B cell (primary cell): Measurements from ENCODE around the gene RILPL1. TPM values are rescaled to one million over a fixed set of nuclear protein-coding genes. Genes with fewer than 3 reads are reported as not detected.
"Not testable (repeated sequence)": the region's sequence is repeated elsewhere in the genome, so short reads cannot be mapped to it uniquely, and the experiment has no call there.

Source experiments
- ATAC-seq: fragments of 200-7000 bp; cut with Tn5 transposase; one replicate; pipeline ENCODE4 v1.10.0; 2021; ENCODE audit warnings: low read depth, mild to moderate bottlenecking, moderate number of reproducible peaks, moderate library complexity
- CTCF ChIA-PET: fragments of 350-600 bp; sonication (Branson Sonifier 250); formaldehyde crosslinking; loops from one replicate; lab custom pipeline; 2021; ENCODE audit warnings: antibody characterized with exemption, inconsistent platforms; lab: Charles Lee
- POLR2A ChIA-PET: fragments of 350-600 bp; sonication (Branson Sonifier 250); formaldehyde crosslinking; loops from one replicate; lab custom pipeline; 2021; ENCODE audit warnings: antibody characterized with exemption; lab: Charles Lee
- DNase-seq: peaks from one replicate; pipeline ENCODE4 v3.0.0; 2013
- H2AFZ ChIP-seq: 2 replicates; pipeline ENCODE4 v1.6.1; 2012; ENCODE audit warnings: mild to moderate bottlenecking, low read depth, low read length; ENCODE audit not compliant: insufficient read depth, poor library complexity, severe bottlenecking
- H3K27ac ChIP-seq, 2 donors: 1 replicate in 1 of 2; 2 replicates in 1 of 2; pipeline ENCODE4 v1.5.1; 2012 to 2013; ENCODE audit warnings: low read length in 2 of 2, mild to moderate bottlenecking in 2 of 2, moderate library complexity in 1 of 2
- H3K27me3 ChIP-seq, 4 experiments: fragments of 200-600 bp in 1 of 4; sonication (generic) in 1 of 4; replicated peaks in 1 of 4; 1 replicate in 2 of 4; 2 replicates in 2 of 4; pipeline versions ENCODE4 v1.6.1 to v1.7.0; 2013 to 2016; ENCODE audit warnings: low read length in 3 of 4, mild to moderate bottlenecking in 2 of 4, mixed read lengths in 1 of 4, moderate library complexity in 1 of 4; ENCODE audit not compliant: insufficient read depth in 4 of 4, control insufficient read depth in 3 of 4; ENCODE audit errors: control extremely low read depth in 1 of 4
- H3K36me3 ChIP-seq, 2 experiments: replicated peaks in 1 of 2; 1 replicate in 1 of 2; 2 replicates in 1 of 2; pipeline versions ENCODE4 v1.6.1 to v1.7.1; 2013; ENCODE audit warnings: low read length in 1 of 2; ENCODE audit not compliant: insufficient read depth in 2 of 2, control insufficient read depth in 1 of 2; ENCODE audit errors: control extremely low read depth in 1 of 2, extremely low read depth in 1 of 2
- H3K4me1 ChIP-seq, 2 donors: fragments of 200-600 bp in 1 of 2; sonication (generic) in 1 of 2; 1 replicate in 1 of 2; 2 replicates in 1 of 2; pipeline versions ENCODE4 v1.5.1 to v1.6.1; 2013 to 2017; ENCODE audit warnings: low read length in 2 of 2; ENCODE audit not compliant: control insufficient read depth in 2 of 2, insufficient read depth in 2 of 2
- H3K4me2 ChIP-seq: replicated peaks from 2 replicates; pipeline ENCODE3; 2012; ENCODE audit warnings: mild to moderate bottlenecking, low read depth, low read length; ENCODE audit not compliant: poor library complexity, severe bottlenecking
- H3K4me3 ChIP-seq, 5 experiments: fragments of 200-600 bp in 1 of 5; sonication (generic) in 1 of 5; 1 replicate in 3 of 5; 2 replicates in 2 of 5; pipeline versions ENCODE4 v1.5.1 to v1.7.0; 2011 to 2016; ENCODE audit warnings: low read length in 4 of 5, mild to moderate bottlenecking in 4 of 5, low read depth in 2 of 5, control low read depth in 1 of 5, moderate library complexity in 1 of 5; ENCODE audit not compliant: insufficient read depth in 1 of 5; ENCODE audit errors: control extremely low read depth in 1 of 5, extremely low read depth in 1 of 5
- H3K79me2 ChIP-seq: fragments of 200-600 bp; sonication (generic); one replicate; pipeline ENCODE4 v1.6.0; 2016; ENCODE audit warnings: low read length; ENCODE audit not compliant: control insufficient read depth, insufficient read depth
- H3K9ac ChIP-seq: fragments of 200-600 bp; sonication (generic); 2 replicates; pipeline ENCODE4 v1.6.1; 2017; ENCODE audit warnings: mild to moderate bottlenecking, low read length, moderate library complexity
- H3K9me3 ChIP-seq, 3 donors: one replicate each; pipeline versions ENCODE4 v1.6.1 to v1.7.1; 2013; ENCODE audit warnings: low read length in 2 of 3; ENCODE audit not compliant: control insufficient read depth in 2 of 3, insufficient read depth in 1 of 3; ENCODE audit errors: control extremely low read depth in 1 of 3
- H4K20me1 ChIP-seq: 2 replicates; pipeline ENCODE4 v1.6.0; 2012; ENCODE audit warnings: mild to moderate bottlenecking, low read length; ENCODE audit not compliant: insufficient read depth, control insufficient read depth, poor library complexity, severe bottlenecking
- H3K27ac Mint-ChIP-seq: one replicate; pipeline ENCODE4 v1.8.0; 2021; ENCODE audit warnings: mixed read lengths
- H3K27me3 Mint-ChIP-seq: one replicate; pipeline ENCODE4 v1.8.0; 2021; ENCODE audit warnings: mixed read lengths
- H3K4me1 Mint-ChIP-seq: one replicate; pipeline ENCODE4 v1.8.0; 2021; ENCODE audit warnings: mixed read lengths
- H3K4me3 Mint-ChIP-seq: one replicate; pipeline ENCODE4 v1.8.0; 2021; ENCODE audit warnings: mixed read lengths
- H3K9me3 Mint-ChIP-seq: one replicate; pipeline ENCODE4 v1.8.0; 2022; ENCODE audit warnings: mixed read lengths; ENCODE audit not compliant: insufficient read depth
- EZH2 ChIP-seq: IDR thresholded peaks from 2 replicates; pipeline ENCODE4 v1.6.1; 2012; ENCODE audit warnings: borderline replicate concordance, low read depth, mild to moderate bottlenecking, moderate library complexity, low read length; ENCODE audit not compliant: insufficient read depth, poor library complexity, severe bottlenecking
- WGBS: methylation state at CpG from one replicate; pipeline ENCODE4 v1.1.5; 2013; ENCODE audit warnings: missing lambda C conversion rate; ENCODE audit not compliant: insufficient coverage; 5-methylcytosine and 5-hydroxymethylcytosine counted together
- intact Hi-C: fragments of 100-400 bp; cut with micrococcal nuclease; formaldehyde crosslinking; loops from one replicate; pipeline ENCODE4 v1.10.0; 2022
- polyA plus RNA-seq: library from polyadenylated mRNA; depleted of rRNA; stranded (reverse); fragments of >200 nt; gene quantifications from 2 replicates; pipeline ENCODE4 v1.2.3, GENCODE V29; 2012
- total RNA-seq, 2 donors: library from RNA; stranded (reverse); fragments of 120-200 nt in 1 of 2; gene quantifications; 1 replicate in 1 of 2; 2 replicates in 1 of 2; pipeline versions ENCODE4 v1.2.3 to v1.2.4, GENCODE V29; 2013 to 2022
- TF ChIP-seq, protein P1 (sequence below): fragments of 200-600 bp; IDR thresholded peaks from one replicate; pipeline ENCODE4 v1.8.0; 2022; ENCODE audit warnings: antibody characterized with exemption, mild to moderate bottlenecking

RILPL1 gene
- total and polyA plus RNA-seq, 2 donors (not counting 1 experiment from before 2014, with no cell fraction given), result 2.6 to 2.8 TPM

DNA sequence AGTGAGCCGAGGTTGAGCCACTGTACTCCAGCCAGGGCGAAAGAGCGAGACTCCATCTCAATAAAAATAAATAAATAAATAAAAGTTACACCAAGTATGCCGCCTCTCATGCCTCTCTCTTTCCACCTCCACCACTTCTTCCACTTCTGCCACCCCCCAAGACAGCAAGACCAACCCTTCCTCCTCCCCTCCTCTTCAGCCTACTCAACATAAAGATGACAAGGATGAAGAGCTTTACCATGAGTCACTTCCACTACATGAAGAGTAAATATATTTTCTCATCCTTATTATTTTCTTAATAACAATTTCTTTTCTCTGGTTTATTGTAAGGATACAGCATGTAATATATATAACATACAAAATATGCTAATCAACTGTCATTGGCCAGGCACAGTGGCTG is 47.3 kb upstream of the RILPL1 start:
- Mint-ChIP-seq H3K4me1 (peaks cover 23% of the 10 kb centered on the region), H3K27ac (no peak overlapping the region), H3K9me3 (no peaks in the 10 kb centered on the region), H3K4me3 (no peak overlapping the region), H3K27me3 (no peaks in the 10 kb centered on the region)
- H3K36me3 ChIP-seq, result peaks cover 0 to 3% of the 10 kb centered on the region in 2 experiments
- H2AFZ ChIP-seq, result no peak overlapping the region
- ATAC-seq, result no peak
- no peak overlapping the region for H3K27ac ChIP-seq
- WGBS, result 100% methylated on average over 1 of the region's 4 CpGs
- peaks cover 8% of the 10 kb centered on the region for H4K20me1 ChIP-seq
- H3K9ac ChIP-seq, result no peak overlapping the region
- no peaks in the 10 kb centered on the region for H3K9me3 ChIP-seq
- DNase-seq, result no peak
- peaks cover 36% of the 10 kb centered on the region for H3K79me2 ChIP-seq
- TF ChIP-seq, protein P1, sequence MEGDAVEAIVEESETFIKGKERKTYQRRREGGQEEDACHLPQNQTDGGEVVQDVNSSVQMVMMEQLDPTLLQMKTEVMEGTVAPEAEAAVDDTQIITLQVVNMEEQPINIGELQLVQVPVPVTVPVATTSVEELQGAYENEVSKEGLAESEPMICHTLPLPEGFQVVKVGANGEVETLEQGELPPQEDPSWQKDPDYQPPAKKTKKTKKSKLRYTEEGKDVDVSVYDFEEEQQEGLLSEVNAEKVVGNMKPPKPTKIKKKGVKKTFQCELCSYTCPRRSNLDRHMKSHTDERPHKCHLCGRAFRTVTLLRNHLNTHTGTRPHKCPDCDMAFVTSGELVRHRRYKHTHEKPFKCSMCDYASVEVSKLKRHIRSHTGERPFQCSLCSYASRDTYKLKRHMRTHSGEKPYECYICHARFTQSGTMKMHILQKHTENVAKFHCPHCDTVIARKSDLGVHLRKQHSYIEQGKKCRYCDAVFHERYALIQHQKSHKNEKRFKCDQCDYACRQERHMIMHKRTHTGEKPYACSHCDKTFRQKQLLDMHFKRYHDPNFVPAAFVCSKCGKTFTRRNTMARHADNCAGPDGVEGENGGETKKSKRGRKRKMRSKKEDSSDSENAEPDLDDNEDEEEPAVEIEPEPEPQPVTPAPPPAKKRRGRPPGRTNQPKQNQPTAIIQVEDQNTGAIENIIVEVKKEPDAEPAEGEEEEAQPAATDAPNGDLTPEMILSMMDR, result no peak
- TF ChIP-seq EZH2, result no peak
- CTCF ChIA-PET, result interaction anchor here (0.6 to 1.4 kb wide), 4 partner anchors 9 to 366 kb away, joined by 3 to 6 read pairs (median 4); no protein-coding TSS in a partner anchor
- POLR2A ChIA-PET, result no interaction called here
- peaks cover 21 to 27% of the 10 kb centered on the region in 2 donors for H3K4me1 ChIP-seq
- no peak overlapping the region for H3K4me3 ChIP-seq
- H3K4me2 ChIP-seq, result no peak overlapping the region
- no peaks in the 10 kb centered on the region for H3K27me3 ChIP-seq
- intact Hi-C loops, result loop anchor here (5.0 kb wide), 2 partner anchors 48 to 182 kb away; partner anchors contain the start of genes DNAH10 and RILPL1

DNA sequence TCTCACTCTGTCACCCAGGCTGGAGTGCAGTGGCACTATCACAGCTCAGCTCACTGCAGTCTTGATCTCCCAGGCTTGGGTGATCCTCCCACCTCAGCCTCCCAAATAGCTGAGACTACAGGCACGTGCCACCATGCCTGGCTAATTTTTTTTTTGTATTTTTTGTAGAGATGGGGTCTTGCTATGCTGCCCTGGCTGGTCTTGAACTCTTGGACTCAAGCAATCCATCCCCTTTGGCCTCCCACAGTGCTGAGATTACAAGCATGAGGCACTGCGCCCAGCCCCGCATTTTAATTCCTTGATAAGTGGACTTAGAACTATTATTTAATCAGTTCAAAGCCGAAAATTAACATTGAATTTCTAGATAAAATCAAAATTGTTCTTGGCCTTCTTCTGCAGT is 45.3 kb upstream of the RILPL1 start:
- no CpG with 5 or more reads among the region's 4 CpGs for WGBS
- Histone ChIP-seq H3K79me2 (peaks cover 17% of the 10 kb centered on the region), H3K4me1 (peaks cover 12 to 16% of the 10 kb centered on the region in 2 donors)
- H4K20me1 ChIP-seq, H3K36me3 ChIP-seq, H2AFZ ChIP-seq, H3K9me3 ChIP-seq, H3K27ac ChIP-seq, H3K9me3 Mint-ChIP-seq, H3K4me3 ChIP-seq, H3K27me3 Mint-ChIP-seq, intact Hi-C loops, H3K27me3 ChIP-seq, H3K9ac ChIP-seq, H3K27ac Mint-ChIP-seq, H3K4me3 Mint-ChIP-seq, CTCF ChIA-PET, H3K4me2 ChIP-seq, ATAC-seq, POLR2A ChIA-PET, DNase-seq: not testable (repeated sequence)
- H3K4me1 Mint-ChIP-seq, result peaks cover 12% of the 10 kb centered on the region
